HG03066 (cell line): ENCODE data around the gene KLHL8.
A peak's percentile ranks its signal among the peaks of the same experiment; 100 is the strongest.

Experiments
- ATAC-seq: cut with Tn5 transposase; IDR thresholded peaks from one replicate; pipeline ENCODE4 v1.9.1; 2021; ENCODE audit warnings: low read depth; ENCODE audit not compliant: unreplicated experiment

The KLHL8 gene

GRCh38 chr4:87220094-87220822 lies at the start of gene KLHL8:
Gene KLHL8, minus strand, starts transcription at chr4:87220618. Its CDS starts 25,079 bp downstream, at chr4:87195539.
- ATAC-seq, result peak; percentile 78

- ATAC-seq, result no peak
Measured at GRCh38 chr4:87270144-87270543, 49.7 kb upstream of the KLHL8 start.

GRCh38 chr4:87268411-87268810 lies 48.0 kb upstream of the KLHL8 start:
- no peak for ATAC-seq

- ATAC-seq, result no peak
Measured at GRCh38 chr4:87266986-87267385, 46.6 kb upstream of the KLHL8 start.

GRCh38 chr4:87262886-87263285 lies 42.5 kb upstream of the KLHL8 start:
- no peak for ATAC-seq

- ATAC-seq, result no peak
Measured at GRCh38 chr4:87260477-87260876, 40.1 kb upstream of the KLHL8 start.

GRCh38 chr4:87258677-87259076 lies 38.3 kb upstream of the KLHL8 start:
- no peak for ATAC-seq

GRCh38 chr4:87257523-87257922 lies 37.1 kb upstream of the KLHL8 start:
- ATAC-seq, result no peak

GRCh38 chr4:87255755-87256154 lies 35.3 kb upstream of the KLHL8 start:
- no peak for ATAC-seq

- ATAC-seq, result no peak
Measured at GRCh38 chr4:87251106-87251505, 30.7 kb upstream of the KLHL8 start.

- no peak for ATAC-seq
Measured at GRCh38 chr4:87250294-87250693, 29.9 kb upstream of the KLHL8 start.

- ATAC-seq, result no peak
Measured at GRCh38 chr4:87249332-87250019, 29.1 kb upstream of the KLHL8 start.

- ATAC-seq, result no peak
Measured at GRCh38 chr4:87243426-87244053, 23.1 kb upstream of the KLHL8 start.

GRCh38 chr4:87241336-87241735 lies 20.9 kb upstream of the KLHL8 start:
- no peak for ATAC-seq

GRCh38 chr4:87240341-87240740 lies 19.9 kb upstream of the KLHL8 start:
- ATAC-seq, result no peak

GRCh38 chr4:87239821-87240220 lies 19.4 kb upstream of the KLHL8 start:
- no peak for ATAC-seq

- ATAC-seq, result no peak
Measured at GRCh38 chr4:87239194-87239593, 18.8 kb upstream of the KLHL8 start.

- no peak for ATAC-seq
Measured at GRCh38 chr4:87236861-87237260, 16.4 kb upstream of the KLHL8 start.

GRCh38 chr4:87235020-87235671 lies 14.7 kb upstream of the KLHL8 start:
- ATAC-seq, result no peak

- ATAC-seq, result no peak
Measured at GRCh38 chr4:87232216-87232615, 11.8 kb upstream of the KLHL8 start.

- no peak for ATAC-seq
Measured at GRCh38 chr4:87230806-87231205, 10.4 kb upstream of the KLHL8 start.
